Left lung (tissue), 10 donors: ENCODE results near the gene NMUR2. TPM values are rescaled to one million over a fixed set of nuclear protein-coding genes. Genes with fewer than 3 reads are reported as not detected.
A peak's percentile ranks its signal among the peaks of the same experiment; 100 is the strongest.

Experiments used
- ATAC-seq: fragments of 200-7000 bp; cut with Tn5 transposase; one replicate; pipeline ENCODE4 v1.9.1; 2020; ENCODE audit warnings: moderate library complexity
- DNase-seq, 4 donors: peaks; one replicate each; pipeline ENCODE4 v3.0.0-alpha.2; 2013 to 2020
- H3K27ac ChIP-seq, 2 donors: fragments of 200-600 bp; sonication (generic) in 1 of 2; one replicate each; pipeline versions ENCODE4 v1.5.0 to v1.8.0; 2020 to 2021
- H3K27me3 ChIP-seq, 2 donors: fragments of 200-600 bp; sonication (generic) in 1 of 2; one replicate each; pipeline versions ENCODE4 v1.5.0 to v1.8.0; 2020 to 2021
- H3K36me3 ChIP-seq, 2 donors: fragments of 200-600 bp; sonication (generic) in 1 of 2; one replicate each; pipeline versions ENCODE4 v1.5.0 to v1.8.0; 2020 to 2021
- H3K4me1 ChIP-seq, 2 donors: fragments of 200-600 bp; one replicate each; pipeline ENCODE4 v1.8.0; 2021
- H3K4me3 ChIP-seq, 2 donors: fragments of 200-600 bp; sonication (generic) in 1 of 2; one replicate each; pipeline versions ENCODE4 v1.5.0 to v1.8.0; 2020 to 2021; ENCODE audit warnings: mild to moderate bottlenecking in 1 of 2
- H3K9me3 ChIP-seq, 2 donors: fragments of 200-600 bp; sonication (generic) in 1 of 2; one replicate each; pipeline versions ENCODE4 v1.5.0 to v1.8.0; 2020 to 2021
- intact Hi-C, 2 donors: fragments of 100-400 bp; cut with DNase I; formaldehyde crosslinking; loops; one replicate each; pipeline versions ENCODE4 v1.11.2 to v1.14.2; 2022
- polyA plus RNA-seq, 6 donors: library from polyadenylated mRNA; unstranded; fragments of 120-200 nt; gene quantifications; one replicate each; pipeline ENCODE4 v1.2.1, GENCODE V29; 2013; ENCODE audit not compliant: insufficient read length in 6 of 6
- total RNA-seq, 2 donors: library from RNA; stranded (reverse); fragmentation: NEBNext Ultra II Directional; extraction: Animal tissue kit (Norgen Biotek cat#: 25700); gene quantifications; one replicate each; pipeline ENCODE4 v1.2.1, GENCODE V29; 2021
- TF ChIP-seq, protein P1 (sequence below), 2 donors: fragments of 200-600 bp; sonication (generic) in 1 of 2; IDR thresholded peaks; one replicate each; pipeline versions ENCODE4 v1.5.0 to v1.8.0; 2021; ENCODE audit warnings: antibody characterized with exemption in 2 of 2
- donor health status: DM: no; HTN: yes; CAD: no.
- donor health status: DM: no; HTN: no; CAD: no.

The NMUR2 gene
- total and polyA plus RNA-seq, 8 donors = 0.25 to 1.3 (median 0.62) TPM

DNA sequence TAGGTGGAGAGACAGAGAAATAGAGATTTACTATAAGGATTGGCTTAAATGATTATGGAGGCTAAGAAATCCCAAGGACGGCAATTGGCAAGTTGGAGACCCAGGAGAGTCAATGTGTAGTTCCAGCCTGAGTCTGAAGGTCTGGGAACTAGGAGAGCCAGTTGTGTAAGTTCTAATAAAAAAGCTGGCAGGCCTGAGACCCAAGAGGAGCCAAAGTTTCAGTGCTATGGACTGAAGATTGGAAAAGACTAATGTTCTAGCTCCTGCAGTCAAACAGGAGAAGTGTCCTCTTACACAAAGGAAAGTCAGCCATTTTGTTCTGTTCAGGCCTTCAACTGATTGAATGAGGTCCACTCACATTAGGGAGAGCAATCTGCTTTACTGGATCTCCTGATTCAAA, 50.0 kb downstream of the NMUR2 start:
- no peaks in the 10 kb centered on the region for H3K4me1 ChIP-seq
- H3K4me3 ChIP-seq = no peak overlapping the region
- H3K27ac ChIP-seq = no peak overlapping the region
- TF ChIP-seq, protein P1, sequence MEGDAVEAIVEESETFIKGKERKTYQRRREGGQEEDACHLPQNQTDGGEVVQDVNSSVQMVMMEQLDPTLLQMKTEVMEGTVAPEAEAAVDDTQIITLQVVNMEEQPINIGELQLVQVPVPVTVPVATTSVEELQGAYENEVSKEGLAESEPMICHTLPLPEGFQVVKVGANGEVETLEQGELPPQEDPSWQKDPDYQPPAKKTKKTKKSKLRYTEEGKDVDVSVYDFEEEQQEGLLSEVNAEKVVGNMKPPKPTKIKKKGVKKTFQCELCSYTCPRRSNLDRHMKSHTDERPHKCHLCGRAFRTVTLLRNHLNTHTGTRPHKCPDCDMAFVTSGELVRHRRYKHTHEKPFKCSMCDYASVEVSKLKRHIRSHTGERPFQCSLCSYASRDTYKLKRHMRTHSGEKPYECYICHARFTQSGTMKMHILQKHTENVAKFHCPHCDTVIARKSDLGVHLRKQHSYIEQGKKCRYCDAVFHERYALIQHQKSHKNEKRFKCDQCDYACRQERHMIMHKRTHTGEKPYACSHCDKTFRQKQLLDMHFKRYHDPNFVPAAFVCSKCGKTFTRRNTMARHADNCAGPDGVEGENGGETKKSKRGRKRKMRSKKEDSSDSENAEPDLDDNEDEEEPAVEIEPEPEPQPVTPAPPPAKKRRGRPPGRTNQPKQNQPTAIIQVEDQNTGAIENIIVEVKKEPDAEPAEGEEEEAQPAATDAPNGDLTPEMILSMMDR (IDR thresholded peaks at IDR 0.05) = no peak
- no peaks in the 10 kb centered on the region for H3K9me3 ChIP-seq
- no peaks in the 10 kb centered on the region for H3K27me3 ChIP-seq
- no peak for ATAC-seq
- DNase-seq = no peak
- no peaks in the 10 kb centered on the region for H3K36me3 ChIP-seq
- intact Hi-C loops = no loop called here

DNA sequence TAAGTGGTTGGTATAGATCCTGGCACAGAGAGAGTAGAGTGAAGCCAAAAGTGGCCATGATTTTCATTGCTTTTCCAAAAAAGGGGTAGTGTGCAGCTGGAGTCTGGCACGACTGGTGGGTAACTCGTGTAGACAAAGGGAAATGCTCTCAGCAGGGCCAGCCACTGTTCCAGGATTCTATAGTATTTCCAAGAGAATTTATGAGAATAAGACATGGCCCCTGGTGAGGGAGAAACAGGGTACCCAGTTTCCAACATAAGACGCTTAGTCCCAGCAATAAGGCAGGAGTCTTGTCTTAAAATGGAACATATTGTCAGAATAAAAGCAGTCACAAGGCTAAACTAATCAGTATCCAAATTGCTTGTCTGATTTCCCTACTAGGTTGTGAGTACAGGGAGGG, 52.1 kb downstream of the NMUR2 start:
- intact Hi-C loops = no loop called here
- Histone ChIP-seq H3K27ac (no peak overlapping the region), H3K4me3 (no peak overlapping the region), H3K27me3 (no peaks in the 10 kb centered on the region), H3K9me3 (no peaks in the 10 kb centered on the region), H3K36me3 (no peaks in the 10 kb centered on the region), H3K4me1 (no peaks in the 10 kb centered on the region)
- TF ChIP-seq, protein P1 (IDR thresholded peaks at IDR 0.05) = no peak
- ATAC-seq (no peak), DNase-seq (no peak)

DNA sequence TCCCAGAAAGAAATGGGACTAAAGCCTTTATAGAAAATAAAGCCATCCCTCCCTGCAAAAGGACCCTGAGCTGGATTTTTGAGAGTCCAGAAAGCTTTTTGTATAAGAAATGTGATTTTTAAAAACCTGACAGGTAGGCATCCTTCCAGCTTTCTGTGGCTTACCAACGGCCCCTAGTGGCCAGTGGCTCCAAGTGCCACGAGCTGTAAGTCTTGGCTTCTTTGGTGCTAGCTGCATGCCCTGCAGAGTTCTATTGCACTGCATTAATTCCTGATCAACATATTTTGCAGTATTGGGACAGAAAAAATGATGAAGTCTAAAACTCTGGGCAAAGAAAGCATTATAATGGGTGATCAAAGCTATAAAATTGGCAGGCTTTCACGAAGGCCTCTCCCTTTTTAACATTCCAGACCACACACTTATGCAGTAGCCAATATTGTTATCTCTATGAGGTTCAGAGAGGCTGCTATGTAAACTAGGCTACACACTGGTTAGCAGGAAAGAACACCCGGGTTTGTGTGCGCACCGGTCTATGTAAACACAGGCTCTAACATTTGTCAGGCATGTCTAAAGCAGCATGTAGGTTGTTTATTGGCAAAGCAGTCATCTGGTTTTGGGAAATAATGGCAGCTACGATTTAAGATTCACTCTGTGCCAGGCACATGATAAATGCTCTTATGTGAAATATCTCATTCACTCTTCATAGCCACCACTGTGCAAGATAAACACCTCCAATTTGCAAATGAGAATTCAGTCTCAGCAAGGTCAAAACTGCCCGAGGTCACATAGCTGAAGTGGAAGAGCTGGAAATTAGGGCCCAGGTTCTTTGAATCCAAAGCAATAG, 55.2 kb downstream of the NMUR2 start:
- H3K36me3 ChIP-seq = no peaks in the 10 kb centered on the region
- intact Hi-C loops = no loop called here
- DNase-seq (peak; percentile 26 to 58 (median 42)), ATAC-seq (peak; percentile 96)
- TF ChIP-seq, protein P1 (IDR thresholded peaks at IDR 0.05) = peak; percentile 72 to 77
- H3K27me3 ChIP-seq = no peaks in the 10 kb centered on the region
- no peak overlapping the region for H3K27ac ChIP-seq
- H3K4me1 ChIP-seq = no peaks in the 10 kb centered on the region
- no peaks in the 10 kb centered on the region for H3K9me3 ChIP-seq
- H3K4me3 ChIP-seq = no peak overlapping the region
